ENCODE measurements around the gene CLDN5.

Gene CLDN5

DNA sequence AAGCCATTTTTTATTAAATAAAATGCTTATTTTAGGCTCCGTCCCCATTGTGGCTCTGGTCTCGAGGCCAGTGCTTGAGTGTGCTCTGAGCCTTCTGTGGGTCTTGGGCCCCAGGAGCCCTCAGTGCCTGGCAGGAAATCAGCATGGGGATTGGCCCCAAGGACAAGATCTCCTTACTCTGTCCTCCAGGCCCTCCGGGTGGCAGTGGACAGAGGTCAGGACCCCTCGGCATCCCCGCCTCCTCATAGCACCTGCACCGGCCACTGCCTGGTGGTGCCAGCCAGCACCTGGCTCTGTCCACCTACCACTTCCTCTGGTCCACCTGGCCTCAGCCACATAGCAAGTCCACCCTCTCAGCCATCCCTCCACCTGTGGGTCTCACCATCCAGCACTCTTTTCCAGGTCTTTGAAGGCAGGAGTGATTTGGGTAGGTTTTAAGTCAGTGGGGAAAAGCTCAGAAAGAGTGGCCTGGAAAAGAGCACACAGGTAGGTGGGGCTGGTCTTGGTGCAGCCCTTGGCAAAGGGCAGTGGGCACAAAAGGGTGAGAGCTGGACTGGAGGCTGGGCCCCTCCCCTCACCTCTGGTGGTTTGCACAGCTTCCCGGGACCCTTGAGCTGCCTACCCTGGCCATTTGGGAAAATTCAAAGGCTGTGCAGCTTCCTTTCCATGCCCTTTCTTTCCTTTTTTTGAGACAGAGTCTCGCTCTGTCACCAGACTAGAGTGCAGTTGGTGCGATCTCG is 3.5 kb downstream of the CLDN5 start:
- no peak for DNase-seq

- DNase-seq, result no peak
These were observed 4.2 kb downstream of the CLDN5 start for GRCh38 chr22:19520007-19520406.

DNA sequence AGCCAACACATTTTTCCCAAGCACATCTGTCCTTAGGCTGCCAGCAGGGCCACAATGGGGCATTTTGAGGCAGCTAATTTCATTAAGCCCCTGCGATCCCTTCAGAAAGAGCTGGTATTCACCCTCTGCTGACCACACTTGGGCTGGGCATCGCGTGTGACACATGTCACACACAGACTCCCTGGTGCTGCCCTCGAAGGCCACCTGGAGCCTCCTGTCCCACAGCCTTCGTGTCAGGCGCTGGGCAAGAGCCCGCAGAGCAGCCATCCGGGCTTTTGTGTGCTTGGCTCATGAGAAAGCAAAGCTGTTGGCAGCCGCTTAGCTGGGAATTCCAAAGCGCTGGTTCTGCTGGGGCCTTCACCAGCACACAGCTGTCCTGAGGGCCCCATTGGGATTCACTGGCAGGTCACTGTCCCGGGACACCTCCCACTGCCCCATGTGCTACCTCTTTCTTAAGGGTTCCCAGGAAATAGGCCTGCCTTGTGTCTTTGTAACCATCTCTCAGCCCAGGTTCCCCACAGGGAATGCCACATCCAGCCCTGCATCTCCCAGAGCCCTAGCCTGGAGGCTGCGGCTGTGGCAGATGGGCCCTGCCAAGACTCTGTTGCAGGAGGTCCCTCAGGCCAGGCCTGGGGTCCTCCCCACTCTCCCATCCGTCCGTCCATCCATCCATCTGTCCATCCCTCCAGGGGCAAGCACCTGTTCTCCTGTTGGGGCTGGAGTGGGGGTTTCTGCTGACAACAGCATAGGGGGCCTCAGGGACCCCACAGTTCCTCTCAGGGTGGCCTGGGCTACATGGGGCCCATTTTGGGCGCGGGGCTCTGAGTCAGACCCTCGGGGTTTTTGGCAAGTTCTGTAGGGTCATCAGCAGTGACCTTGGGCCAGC is 4.9 kb downstream of the CLDN5 start:
- no peak for DNase-seq

- no peak for DNase-seq
These were observed 5.6 kb downstream of the CLDN5 start for GRCh38 chr22:19518635-19519034.

GRCh38 chr22:19517919-19518611 is 6.1 kb downstream of the CLDN5 start:
- DNase-seq, result no peak

- no peak for DNase-seq
These were observed 7.1 kb downstream of the CLDN5 start for GRCh38 chr22:19517171-19517500.

DNA sequence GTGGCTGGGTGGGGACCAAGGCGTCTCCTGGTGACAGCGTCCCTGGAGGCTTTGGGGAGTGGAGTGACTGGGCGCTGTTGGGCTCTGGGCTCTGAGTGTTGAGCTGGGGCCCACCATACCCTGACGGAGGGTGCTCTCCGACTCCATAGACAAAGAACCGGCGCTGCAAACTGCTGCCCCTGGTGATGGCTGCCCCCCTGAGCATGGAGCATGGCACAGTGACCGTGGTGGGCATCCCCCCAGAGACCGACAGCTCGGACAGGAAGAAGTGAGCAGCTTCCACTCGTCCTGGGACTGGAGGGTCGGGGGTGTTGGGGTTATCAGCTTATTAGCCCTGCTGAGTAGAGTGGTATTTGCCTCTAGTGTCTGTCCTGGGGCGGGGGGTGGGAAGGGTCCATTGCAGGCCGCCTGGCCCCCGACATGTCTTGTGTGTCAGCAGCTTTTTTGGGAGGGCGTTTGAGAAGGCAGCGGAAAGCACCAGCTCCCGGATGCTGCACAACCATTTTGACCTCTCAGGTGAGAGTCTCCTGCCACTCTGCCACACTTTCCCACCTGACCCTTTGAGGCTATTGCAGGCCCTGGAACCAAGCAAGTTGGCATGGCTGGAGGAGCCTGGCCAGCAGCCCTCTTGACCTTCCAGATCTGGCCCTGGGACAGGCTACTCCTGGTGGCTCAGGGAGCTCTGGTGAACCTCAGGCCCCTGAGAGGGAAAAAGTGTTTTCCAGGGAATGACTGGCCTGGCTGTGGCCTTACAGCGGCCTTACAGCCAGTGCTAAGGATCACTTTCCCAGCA is 7.6 kb downstream of the CLDN5 start:
- no peak for DNase-seq

- DNase-seq, result peak in 1 of 2 experiments; percentile 16
These were observed 8.4 kb downstream of the CLDN5 start for GRCh38 chr22:19515654-19516377.

- DNase-seq, result no peak
These were observed 9.2 kb downstream of the CLDN5 start for GRCh38 chr22:19514831-19515565.

DNA sequence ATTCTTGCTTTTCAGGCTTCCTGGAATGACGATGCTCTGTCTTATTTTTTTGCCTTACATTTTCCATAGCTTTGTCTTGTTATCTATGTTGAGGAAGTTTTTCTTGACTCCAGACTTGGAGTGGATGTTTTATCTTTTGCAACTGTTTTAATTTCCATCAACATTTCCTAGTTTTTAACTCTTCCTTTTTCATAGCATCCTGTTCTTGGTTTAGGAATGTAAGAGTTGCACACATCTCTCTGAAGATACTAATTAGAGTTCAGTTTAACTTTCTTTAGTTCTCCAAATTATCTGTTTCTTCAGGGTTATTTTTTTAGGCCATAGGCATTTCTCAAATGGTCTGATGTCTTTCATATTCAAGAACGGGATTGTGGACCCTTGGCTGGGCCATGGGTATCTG is 10.4 kb downstream of the CLDN5 start:
- no peak for DNase-seq

DNA sequence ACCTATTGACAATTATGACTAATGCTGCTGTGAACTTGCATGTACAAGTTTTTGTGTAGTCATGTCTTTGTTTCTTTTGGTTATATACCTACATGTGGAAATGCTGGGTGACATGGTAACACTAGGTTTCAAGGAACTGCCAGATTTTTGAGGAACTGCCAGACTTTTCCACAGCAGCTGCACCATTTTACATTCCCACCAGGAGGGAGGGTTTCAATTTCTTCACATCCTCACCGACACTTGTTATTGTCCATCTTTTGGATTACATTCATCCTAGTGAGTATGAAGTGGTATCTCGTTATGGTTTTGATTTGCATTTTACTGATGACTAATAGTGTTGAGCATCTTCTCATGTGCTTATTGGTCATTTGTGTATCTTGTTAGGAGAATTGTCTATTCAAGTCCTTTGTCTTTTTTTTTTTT is 13.3 kb downstream of the CLDN5 start:
- DNase-seq, result no peak

DNA sequence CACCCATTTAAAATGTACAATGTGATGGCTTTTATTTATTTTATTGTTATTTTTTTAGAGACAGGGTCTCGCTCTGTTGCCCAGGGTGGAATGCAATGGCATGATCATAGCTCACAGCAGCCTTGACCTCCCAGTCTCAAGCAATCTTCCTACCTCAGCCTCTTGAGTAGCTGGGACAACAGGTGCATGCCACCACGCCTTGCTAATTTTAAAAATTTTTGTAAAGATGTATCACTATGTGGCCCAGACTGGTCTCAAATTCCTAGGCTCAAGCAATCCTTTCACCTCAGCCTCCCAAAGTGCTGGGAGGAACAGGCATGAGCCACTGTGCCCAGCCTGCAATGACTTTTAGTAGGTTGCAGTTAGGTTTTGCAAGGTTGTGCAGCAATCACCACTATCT is 14.3 kb downstream of the CLDN5 start:
- no peak for DNase-seq

DNA sequence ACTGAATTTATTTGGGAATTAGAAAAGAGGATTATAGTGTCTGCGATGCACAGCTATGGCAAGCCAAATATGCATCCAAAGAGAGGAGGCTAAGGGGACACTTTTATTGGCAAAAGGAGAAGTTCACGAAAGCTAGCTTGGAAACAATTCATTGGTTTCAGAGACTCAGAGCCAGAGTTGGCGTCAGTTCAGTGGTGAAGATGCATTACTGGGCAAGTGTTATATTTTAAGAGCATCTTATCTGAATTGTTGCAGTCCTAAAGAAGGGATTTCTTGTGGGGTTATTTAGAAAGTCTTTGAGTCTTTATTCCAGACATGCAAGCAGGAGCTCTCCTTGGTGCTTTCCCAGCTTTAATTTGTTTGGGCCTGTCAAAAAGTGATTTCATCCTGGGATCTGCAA is 15.0 kb downstream of the CLDN5 start:
- DNase-seq, result no peak

DNA sequence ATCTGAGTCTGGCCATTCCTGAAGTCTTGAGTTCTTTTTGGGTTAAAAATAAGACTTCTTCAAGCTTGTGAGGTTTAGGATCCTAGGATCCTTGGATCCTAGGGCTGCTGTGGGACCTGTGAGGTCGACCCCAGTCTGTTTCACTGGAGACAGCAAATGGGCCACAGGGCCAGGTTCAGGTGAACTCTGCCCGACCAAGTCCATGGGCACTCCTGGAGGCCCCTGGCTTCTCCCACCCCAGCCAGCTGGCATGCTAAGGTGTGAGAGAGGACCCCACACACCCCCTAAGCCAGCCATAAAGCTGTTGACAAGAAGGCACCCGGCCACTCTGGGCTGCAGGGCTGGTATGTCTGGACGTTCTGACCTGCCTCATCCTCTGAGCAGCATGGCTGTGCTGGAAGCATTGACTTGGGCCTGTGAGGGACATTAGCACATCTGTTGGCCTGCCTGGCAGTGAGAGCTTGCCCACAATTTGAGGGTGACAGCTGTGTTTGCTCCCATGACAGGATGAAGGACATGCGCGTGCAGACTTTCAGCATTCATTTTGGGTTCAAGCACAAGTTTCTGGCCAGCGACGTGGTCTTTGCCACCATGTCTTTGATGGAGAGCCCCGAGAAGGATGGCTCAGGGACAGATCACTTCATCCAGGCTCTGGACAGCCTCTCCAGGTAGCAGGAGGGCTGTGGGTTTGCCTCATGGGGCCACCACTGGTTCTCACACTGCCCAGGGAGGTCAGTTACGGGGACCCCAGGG is 16.0 kb downstream of the CLDN5 start:
- no peak for DNase-seq

GRCh38 chr22:19507534-19507861 is 16.7 kb downstream of the CLDN5 start:
- no peak for DNase-seq

GRCh38 chr22:19506212-19506611 is 18.0 kb downstream of the CLDN5 start:
- no peak for DNase-seq

DNA sequence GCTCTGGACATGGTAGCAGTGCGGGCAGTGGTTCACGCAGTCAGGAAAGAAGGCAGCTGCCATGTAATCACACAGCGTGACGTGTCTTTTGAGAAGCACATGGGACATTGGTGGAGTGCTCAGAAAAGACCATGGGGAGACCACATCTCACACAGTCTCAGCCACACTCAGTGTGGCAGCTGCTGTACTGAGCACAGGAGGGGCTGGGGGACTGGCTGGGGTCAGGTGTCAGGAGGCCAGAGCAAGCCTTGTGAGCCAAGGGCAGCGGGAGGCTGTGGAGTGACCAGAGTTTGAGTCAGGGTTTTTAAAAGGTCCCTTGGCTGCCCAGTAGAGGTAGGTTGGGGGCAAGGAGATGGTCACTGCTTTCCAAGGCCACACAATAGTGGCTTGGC is 18.5 kb downstream of the CLDN5 start:
- DNase-seq, result no peak

DNA sequence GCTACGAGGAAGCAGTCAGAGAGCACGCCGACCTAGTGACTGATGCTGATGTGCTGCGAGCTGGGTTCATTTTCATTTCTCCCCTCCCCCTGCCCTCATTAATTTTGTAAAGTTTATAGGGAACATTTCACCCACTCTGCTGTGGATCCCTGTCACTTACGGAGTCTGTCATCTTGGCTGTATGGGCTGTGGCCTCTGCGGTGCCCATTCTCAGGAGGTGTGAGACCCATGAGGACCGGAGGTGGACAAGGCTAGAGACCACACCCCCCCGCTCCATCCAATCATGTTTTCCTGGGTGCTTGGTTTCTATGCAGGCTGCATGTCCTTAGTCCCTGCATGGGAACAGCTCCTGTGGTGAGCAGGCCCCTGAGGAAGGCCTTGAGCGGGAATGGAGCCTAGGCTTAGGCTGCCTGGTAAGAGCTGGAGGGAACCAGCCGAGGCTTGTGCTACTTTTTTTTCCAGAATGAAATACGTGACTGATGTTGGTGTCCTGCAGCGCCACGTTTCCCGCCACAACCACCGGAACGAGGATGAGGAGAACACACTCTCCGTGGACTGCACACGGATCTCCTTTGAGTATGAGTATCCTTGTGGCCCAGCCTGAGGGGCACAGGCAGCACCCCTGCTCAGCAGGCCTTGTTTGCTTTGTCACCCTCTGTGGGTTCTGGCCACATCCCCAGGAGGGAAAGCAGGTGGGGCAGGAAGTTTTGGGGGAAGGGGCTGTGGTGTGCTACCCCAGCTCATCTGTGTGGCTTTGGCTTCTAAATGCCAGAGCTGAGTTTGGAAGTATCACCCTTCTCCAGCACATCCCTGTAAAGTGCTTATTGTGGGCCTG is 19.1 kb downstream of the CLDN5 start:
- no peak for DNase-seq

- DNase-seq, result peak in 1 of 2 experiments; percentile 31
These were observed 20.3 kb downstream of the CLDN5 start for GRCh38 chr22:19503869-19504268.

DNA sequence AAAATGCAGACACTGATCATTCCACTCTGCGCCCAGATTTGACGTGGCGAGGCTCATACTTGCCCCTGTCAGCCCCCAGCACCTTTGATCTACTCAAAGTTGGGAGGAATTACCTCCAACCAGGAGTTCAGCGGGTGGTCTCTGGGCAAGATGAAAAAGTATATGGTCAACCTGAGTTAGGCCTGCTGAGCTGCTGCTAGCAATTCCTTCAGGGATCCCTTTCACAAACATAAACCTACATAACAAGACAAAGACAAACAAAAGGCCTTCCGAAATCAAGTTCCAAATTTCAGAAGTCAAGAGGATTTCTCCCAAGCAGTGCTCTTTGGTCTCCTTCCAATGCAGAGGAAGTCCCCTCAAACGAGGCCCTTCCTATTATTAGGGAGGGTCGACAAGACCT is 20.8 kb downstream of the CLDN5 start:
- no peak for DNase-seq
